Adrenal gland (tissue), 12 donors: ENCODE measurements around the gene HELT. TPM values are rescaled to one million over a fixed set of nuclear protein-coding genes. Genes with fewer than 3 reads are reported as not detected.
A peak's percentile ranks its signal among the peaks of the same experiment; 100 is the strongest.

Experiments used
- DNase-seq, 7 donors: peaks; one replicate each; pipeline ENCODE4 v3.0.0-alpha.2; 2019 to 2020
- H3K27ac ChIP-seq, 5 donors: fragments of 200-600 bp; sonication (generic) in 4 of 5; 1 replicate in 3 of 5; 2 replicates in 2 of 5; pipeline versions ENCODE4 v1.5.1 to v1.8.0; 2016 to 2020; ENCODE audit warnings: mild to moderate bottlenecking in 1 of 5
- H3K27me3 ChIP-seq: fragments of 200-600 bp; 2 replicates; pipeline ENCODE4 v1.8.0; 2021
- H3K36me3 ChIP-seq, 2 donors: fragments of 200-600 bp; replicated peaks in 1 of 2; 1 replicate in 1 of 2; 2 replicates in 1 of 2; pipeline versions ENCODE4 v1.5.1 to v1.8.0; 2018 to 2022
- H3K4me1 ChIP-seq, 2 donors: fragments of 200-600 bp; replicated peaks in 1 of 2; 1 replicate in 1 of 2; 2 replicates in 1 of 2; pipeline versions ENCODE4 v1.5.1 to v1.8.0; 2018 to 2021
- H3K4me3 ChIP-seq, 4 donors: fragments of 200-600 bp; sonication (generic) in 3 of 4; one replicate each; pipeline ENCODE4 v1.5.1; 2016 to 2018
- H3K9me3 ChIP-seq, 3 donors: fragments of 200-600 bp; sonication (generic) in 1 of 3; replicated peaks in 1 of 3; 1 replicate in 2 of 3; 2 replicates in 1 of 3; pipeline versions ENCODE4 v1.5.1 to v1.8.0; 2016 to 2021
- POLR2A ChIP-seq, 2 donors: fragments of 450-650 bp; IDR thresholded peaks; one replicate each; pipeline ENCODE4 v1.6.1; 2017; ENCODE audit warnings: antibody characterized with exemption in 2 of 2, mild to moderate bottlenecking in 2 of 2, moderate library complexity in 1 of 2
- WGBS, 4 donors: extraction: QIAGEN DNeasy Blood & Tissue Kit in 2 of 4; methylation state at CpG; one replicate each; pipeline versions ENCODE4 v1.1.5 to v1.1.7; 2013 to 2017; 5-methylcytosine and 5-hydroxymethylcytosine counted together
- intact Hi-C, 2 donors: fragments of 100-400 bp; cut with DNase I; formaldehyde crosslinking; loops; one replicate each; pipeline versions ENCODE4 v1.14.1 to v1.15.0; 2022 to 2023
- polyA plus RNA-seq, 3 donors: library from polyadenylated mRNA; stranded (reverse); fragments of 200-250 nt in 2 of 3; fragments of 350-450 nt in 1 of 3; fragmentation: Illumina TruSeq in 1 of 3; extraction: RNeasy Lipid Tissue Mini Kit (QIAGEN cat#74804) in 1 of 3; gene quantifications; one replicate each; pipeline ENCODE4 v1.2.3, GENCODE V29; 2013 to 2014
- total RNA-seq, 9 donors: library from RNA; depleted of rRNA in 4 of 9; stranded (reverse); fragments of >200 nt in 4 of 9; fragments of 120-200 nt in 1 of 9; fragmentation: NEBNext Ultra II Directional in 1 of 9; extraction: Animal tissue kit (Norgen Biotek cat#: 25700) in 1 of 9; gene quantifications; one replicate each; pipeline versions ENCODE4 v1.1.0 to v1.2.4, GENCODE V29; 2013 to 2023
- TF ChIP-seq, protein P1 (sequence below), 6 experiments: fragments of 450-650 bp in 4 of 6; fragments of 200-600 bp in 2 of 6; sonication (generic) in 1 of 6; IDR thresholded peaks; 1 replicate in 5 of 6; 2 replicates in 1 of 6; pipeline versions ENCODE4 v1.5.1 to v1.8.0; 2016 to 2021; ENCODE audit warnings: antibody characterized with exemption in 6 of 6, mild to moderate bottlenecking in 2 of 6, moderate library complexity in 1 of 6
- donor health status: healthy with polysubstance abuse.
- donor health status: Bipolar disorder and iron deficiency.
- donor health status: DM: yes; HTN: yes; CAD: no.
- donor health status: DM: no; HTN: no; CAD: no.
- donor health status: DM: no; HTN: no; CAD: no.
- donor health status: DM: yes; HTN: yes; CAD: no.

The HELT gene
- total and polyA plus RNA-seq, 12 donors, result not detected

DNA sequence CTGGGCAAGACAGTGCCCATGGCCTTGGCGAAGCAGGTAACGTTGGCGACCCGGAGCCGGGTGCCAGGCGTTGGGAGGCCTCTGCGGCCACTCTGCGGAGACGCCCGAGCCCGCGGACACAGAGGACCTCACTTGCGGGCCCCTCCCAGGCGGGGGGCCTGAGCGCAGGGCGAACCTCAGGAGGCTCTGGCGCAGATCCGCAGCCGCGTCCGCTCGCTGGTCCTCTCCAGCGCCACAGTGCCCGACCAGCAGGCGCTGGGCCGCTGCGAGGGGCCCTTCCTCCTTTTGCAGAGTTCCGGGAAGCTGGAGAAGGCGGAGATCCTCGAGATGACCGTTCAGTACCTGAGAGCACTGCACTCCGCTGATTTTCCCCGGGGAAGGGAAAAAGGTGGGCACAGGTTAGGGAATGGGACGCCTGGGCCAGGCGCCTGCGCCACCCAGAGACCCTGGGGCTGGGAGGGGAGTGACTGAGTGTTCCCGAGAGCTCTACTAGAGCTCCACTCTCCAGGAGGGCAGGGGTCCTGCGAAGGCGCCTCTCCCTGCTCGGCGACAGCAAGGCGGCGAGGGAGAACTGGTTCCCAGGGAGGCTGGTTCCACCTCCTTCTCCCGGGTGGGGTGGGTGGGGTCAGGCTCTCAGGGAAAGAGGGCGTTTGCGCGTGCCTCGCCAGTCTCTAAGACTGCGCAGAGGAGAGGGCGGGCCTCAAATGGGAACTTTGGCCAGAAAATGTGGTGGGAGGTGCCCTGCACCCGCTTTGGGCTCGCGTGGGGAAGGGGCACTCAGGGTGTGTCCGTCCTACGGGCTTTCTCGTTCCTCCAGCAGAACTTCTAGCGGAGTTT lies 1.4 kb downstream of the HELT start:
- no peak overlapping the region for H3K4me3 ChIP-seq

DNA sequence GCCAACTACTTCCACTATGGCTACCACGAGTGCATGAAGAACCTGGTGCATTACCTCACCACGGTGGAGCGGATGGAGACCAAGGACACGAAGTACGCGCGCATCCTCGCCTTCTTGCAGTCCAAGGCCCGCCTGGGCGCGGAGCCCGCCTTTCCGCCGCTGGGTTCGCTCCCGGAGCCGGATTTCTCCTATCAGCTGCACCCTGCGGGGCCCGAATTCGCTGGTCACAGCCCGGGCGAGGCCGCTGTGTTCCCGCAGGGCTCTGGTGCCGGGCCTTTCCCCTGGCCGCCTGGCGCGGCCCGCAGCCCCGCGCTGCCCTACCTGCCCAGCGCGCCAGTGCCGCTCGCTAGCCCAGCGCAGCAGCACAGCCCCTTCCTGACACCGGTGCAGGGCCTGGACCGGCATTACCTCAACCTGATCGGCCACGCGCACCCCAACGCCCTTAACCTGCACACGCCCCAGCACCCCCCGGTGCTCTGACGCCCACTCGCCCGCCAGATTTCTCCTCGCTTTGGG lies 2.1 kb downstream of the HELT start:
- Histone ChIP-seq H3K9me3 (no peaks in the 10 kb centered on the region), H3K27ac (no peak overlapping the region), H3K4me1 (peaks cover 0 to 12% of the 10 kb centered on the region in 2 donors), H3K4me3 (no peak overlapping the region), H3K27me3 (peaks cover 71% of the 10 kb centered on the region), H3K36me3 (no peaks in the 10 kb centered on the region)
- no peak for TF ChIP-seq POLR2A (IDR thresholded peaks at IDR 0.05)
- TF ChIP-seq, protein P1, sequence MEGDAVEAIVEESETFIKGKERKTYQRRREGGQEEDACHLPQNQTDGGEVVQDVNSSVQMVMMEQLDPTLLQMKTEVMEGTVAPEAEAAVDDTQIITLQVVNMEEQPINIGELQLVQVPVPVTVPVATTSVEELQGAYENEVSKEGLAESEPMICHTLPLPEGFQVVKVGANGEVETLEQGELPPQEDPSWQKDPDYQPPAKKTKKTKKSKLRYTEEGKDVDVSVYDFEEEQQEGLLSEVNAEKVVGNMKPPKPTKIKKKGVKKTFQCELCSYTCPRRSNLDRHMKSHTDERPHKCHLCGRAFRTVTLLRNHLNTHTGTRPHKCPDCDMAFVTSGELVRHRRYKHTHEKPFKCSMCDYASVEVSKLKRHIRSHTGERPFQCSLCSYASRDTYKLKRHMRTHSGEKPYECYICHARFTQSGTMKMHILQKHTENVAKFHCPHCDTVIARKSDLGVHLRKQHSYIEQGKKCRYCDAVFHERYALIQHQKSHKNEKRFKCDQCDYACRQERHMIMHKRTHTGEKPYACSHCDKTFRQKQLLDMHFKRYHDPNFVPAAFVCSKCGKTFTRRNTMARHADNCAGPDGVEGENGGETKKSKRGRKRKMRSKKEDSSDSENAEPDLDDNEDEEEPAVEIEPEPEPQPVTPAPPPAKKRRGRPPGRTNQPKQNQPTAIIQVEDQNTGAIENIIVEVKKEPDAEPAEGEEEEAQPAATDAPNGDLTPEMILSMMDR (IDR thresholded peaks at IDR 0.05), result no peak
- intact Hi-C loops, result no loop called here
- DNase-seq, result peak in 4 of 7 donors; percentile 4 to 42 (median 19)
- 1 to 2% (median 2%) methylated on average over 27 to 48 of the region's 48 CpGs; no CpG with 5 or more reads in 1 of the 4 donors for WGBS, 4 donors

More for the DNA sequence above, 1.4 kb downstream of the HELT start:
- H3K27me3 ChIP-seq, result peaks cover 71% of the 10 kb centered on the region
- H3K9me3 ChIP-seq, result no peaks in the 10 kb centered on the region
- peaks cover 0 to 12% of the 10 kb centered on the region in 2 donors for H3K4me1 ChIP-seq
- no peak overlapping the region for H3K27ac ChIP-seq
- DNase-seq, result no peak
- intact Hi-C loops, result no loop called here
- no peak for TF ChIP-seq POLR2A (IDR thresholded peaks at IDR 0.05)
- TF ChIP-seq, protein P1 (IDR thresholded peaks at IDR 0.05), result no peak
- no peaks in the 10 kb centered on the region for H3K36me3 ChIP-seq
- WGBS, 4 donors, result 1 to 2% (median 2%) methylated on average over 17 to 57 of the region's 57 CpGs

DNA sequence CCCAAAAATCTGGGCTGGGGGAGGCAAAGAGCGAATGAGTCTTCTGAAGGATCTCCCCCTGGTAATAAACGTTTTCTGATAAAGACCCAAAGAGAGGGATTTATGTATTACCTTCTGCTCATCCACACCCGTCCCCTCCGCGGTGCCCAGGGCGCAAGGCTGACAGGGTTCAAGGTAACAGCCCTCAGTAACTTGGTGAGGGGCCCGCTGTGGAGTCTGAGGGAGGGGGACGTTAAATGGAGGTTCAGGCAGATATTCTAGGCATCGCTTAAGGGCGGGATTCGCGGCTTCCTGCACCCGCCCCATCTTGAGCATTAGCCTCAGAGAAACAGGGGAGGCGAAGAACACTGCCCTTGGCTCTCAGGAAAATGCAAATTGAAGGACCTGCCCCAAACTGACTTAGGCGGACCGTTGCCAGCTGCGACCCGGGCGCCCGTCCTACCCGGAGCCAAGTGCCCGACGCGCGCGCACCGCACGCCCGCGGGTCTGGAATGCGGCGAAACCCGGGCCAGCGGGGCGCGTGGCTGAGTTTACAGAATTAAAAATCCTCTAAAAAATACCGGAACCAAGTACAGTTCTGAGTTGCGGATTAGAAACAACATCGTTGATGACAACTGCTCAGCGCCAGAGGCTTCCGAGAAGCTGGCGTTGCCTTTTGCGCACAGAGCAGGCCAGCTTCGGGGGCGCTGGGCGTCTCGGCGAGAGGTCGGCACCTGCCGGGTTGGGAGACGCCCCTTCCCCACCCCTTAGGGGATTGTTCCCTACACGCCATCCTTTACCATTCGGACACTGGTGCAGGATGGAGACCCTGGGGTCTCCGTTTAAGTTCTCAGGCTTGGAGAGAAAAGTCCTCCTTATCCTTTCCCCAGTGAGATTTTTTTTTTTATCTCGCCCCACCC lies 2.8 kb downstream of the HELT start:
- no peak overlapping the region for H3K4me3 ChIP-seq
- H3K4me1 ChIP-seq, result peaks cover 0 to 12% of the 10 kb centered on the region in 2 donors
- intact Hi-C loops, result no loop called here
- peaks cover 69% of the 10 kb centered on the region for H3K27me3 ChIP-seq
- no peak overlapping the region for H3K27ac ChIP-seq
- WGBS, 4 donors, result 1 to 4% (median 2%) methylated on average over 47 to 55 of the region's 55 CpGs
- no peak for TF ChIP-seq POLR2A (IDR thresholded peaks at IDR 0.05)
- TF ChIP-seq, protein P1 (IDR thresholded peaks at IDR 0.05), result no peak
- no peaks in the 10 kb centered on the region for H3K36me3 ChIP-seq
- DNase-seq, result no peak
- H3K9me3 ChIP-seq, result no peaks in the 10 kb centered on the region

DNA sequence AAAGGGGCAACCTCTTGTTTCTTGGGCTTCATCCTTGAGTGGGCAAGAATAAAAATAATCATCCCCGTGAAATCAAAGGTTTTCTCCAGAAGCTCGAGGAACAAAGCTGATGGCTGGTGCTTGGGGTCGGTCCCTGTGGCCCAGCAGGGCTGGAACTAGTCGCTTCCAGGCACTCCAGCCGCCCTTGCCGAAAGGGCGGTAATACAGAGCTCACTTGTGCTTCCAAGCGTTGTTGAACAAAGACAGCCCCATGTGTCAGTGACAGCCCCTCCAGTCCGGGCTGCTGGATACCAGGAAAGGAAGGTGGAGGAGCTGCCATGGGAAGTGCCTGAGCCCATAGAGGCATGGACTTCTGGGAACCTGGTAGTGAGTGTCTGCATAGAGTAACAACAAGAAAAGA lies 5.2 kb downstream of the HELT start:
- Histone ChIP-seq H3K4me1 (peaks cover 0 to 12% of the 10 kb centered on the region in 2 donors), H3K27me3 (peaks cover 58% of the 10 kb centered on the region), H3K36me3 (no peaks in the 10 kb centered on the region), H3K4me3 (no peak overlapping the region), H3K9me3 (no peaks in the 10 kb centered on the region), H3K27ac (no peak overlapping the region)
- WGBS, 4 donors, result 45 to 67% (median 55%) methylated on average over 9 of the region's 9 CpGs
- DNase-seq, result no peak
- TF ChIP-seq POLR2A (IDR thresholded peaks at IDR 0.05), result no peak
- TF ChIP-seq, protein P1 (IDR thresholded peaks at IDR 0.05), result no peak
- intact Hi-C loops, result no loop called here
